Measurements from ENCODE around the gene FILIP1.

FILIP1 gene

DNA sequence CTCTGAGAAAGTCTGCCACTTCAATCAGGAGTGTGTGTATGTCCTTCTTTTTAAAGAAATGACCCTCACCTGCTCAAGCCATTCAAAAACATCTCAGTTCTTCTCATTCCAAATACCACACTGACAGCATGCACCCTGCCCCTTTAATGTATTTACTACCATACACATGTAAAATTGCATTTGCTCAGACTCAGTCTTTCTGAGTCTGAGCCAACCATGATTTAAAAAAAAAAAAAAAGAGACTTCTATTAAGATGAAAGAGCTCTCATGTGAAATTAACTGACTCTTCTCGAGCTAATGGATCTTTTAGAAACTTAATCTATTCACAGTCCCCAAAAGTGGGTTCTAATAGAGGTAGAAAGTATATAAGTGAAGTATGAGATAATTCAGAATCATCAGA is 1.4 kb upstream of the FILIP1 start:
- TF ChIP-seq, protein P1, sequence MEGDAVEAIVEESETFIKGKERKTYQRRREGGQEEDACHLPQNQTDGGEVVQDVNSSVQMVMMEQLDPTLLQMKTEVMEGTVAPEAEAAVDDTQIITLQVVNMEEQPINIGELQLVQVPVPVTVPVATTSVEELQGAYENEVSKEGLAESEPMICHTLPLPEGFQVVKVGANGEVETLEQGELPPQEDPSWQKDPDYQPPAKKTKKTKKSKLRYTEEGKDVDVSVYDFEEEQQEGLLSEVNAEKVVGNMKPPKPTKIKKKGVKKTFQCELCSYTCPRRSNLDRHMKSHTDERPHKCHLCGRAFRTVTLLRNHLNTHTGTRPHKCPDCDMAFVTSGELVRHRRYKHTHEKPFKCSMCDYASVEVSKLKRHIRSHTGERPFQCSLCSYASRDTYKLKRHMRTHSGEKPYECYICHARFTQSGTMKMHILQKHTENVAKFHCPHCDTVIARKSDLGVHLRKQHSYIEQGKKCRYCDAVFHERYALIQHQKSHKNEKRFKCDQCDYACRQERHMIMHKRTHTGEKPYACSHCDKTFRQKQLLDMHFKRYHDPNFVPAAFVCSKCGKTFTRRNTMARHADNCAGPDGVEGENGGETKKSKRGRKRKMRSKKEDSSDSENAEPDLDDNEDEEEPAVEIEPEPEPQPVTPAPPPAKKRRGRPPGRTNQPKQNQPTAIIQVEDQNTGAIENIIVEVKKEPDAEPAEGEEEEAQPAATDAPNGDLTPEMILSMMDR (conservative IDR thresholded peaks at IDR 0.05; ENCODE audit: low read depth, low read length), result no peak

DNA sequence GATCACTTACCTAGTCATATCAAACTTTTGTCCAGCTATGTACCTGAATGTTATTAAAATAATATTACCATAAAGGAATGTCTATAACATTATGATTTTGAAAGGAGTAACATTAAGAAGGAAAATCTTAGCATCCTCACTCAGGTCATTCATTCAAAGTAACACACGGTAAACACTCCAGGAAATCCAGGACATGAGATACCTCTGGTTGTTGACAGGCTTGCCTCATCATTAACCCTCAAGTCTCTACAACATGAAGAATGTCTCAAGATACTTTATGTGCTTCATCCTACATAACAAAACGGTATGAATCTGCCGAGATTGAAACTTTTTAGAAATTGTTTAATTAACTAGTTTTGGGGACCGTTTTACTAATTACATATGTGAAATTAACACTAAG is 690 bp upstream of the FILIP1 start:
- TF ChIP-seq, protein P1 (conservative IDR thresholded peaks at IDR 0.05; ENCODE audit: low read depth, low read length), result no peak
- no peak overlapping the region for H3K4me3 ChIP-seq (ENCODE audit: low read depth, low read length)
- DNase-seq (ENCODE audit: low read depth), result no peak

More for the DNA sequence above, 1.4 kb upstream of the FILIP1 start:
- no peak for DNase-seq (ENCODE audit: low read depth)
- H3K4me3 ChIP-seq (ENCODE audit: low read depth, low read length), result no peak overlapping the region

DNA sequence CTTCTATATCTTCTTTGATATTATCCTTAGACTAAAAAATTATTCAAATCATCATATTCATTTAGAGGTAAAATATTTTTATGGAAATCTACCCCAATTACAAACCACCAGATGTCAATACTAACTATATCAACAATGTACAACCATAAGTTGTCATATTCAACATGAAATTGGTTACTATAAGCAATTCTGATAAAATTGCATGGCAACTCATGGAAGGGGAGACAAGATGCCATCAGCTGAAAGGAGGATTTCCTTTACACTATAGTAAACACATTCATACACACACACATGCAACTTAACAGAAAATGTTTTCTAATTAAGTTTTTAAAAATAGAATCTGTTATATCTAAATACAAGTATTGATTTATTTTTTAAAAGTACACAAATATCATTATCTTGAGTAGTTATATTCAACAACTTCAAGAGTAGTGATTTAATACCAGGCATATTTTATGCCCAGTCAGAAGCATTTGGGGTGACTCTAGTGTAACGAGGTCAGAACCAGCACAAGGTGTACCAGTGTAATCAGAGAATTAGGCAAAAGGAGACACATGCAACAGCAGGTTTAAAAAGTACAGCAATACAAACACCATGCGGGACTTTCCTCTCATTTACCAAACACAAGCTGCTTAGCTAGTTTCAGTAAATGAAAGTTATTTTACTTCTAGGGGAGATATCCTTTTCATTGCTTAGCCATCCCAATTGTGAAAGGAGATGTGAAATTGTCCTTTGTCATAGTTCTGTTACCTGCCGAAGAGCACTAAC is 1.0 kb downstream of the FILIP1 start:
- H3K4me3 ChIP-seq (ENCODE audit: low read depth, low read length), result no peak overlapping the region
- no peak for DNase-seq (ENCODE audit: low read depth)
- TF ChIP-seq, protein P1 (conservative IDR thresholded peaks at IDR 0.05; ENCODE audit: low read depth, low read length), result no peak

DNA sequence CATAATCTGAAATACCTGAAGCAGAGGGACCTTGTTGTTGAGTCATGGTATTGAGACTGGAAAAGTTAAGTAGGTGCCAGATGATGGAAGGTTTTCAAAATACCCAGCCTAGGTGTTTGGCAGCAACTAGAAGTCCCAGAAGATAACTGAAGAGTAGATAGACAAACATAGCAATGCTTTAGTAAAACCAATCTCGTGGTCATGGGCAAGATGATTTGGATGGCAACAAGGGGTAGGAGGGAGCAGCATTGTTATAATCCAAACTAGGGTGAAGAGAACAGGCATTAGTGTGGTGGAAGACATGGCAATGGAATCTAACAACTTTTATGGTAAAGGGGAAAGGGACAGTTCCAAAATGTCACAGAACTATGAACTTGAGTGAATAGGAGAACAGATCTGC is 2.3 kb downstream of the FILIP1 start:
- no peak for DNase-seq (ENCODE audit: low read depth)
- TF ChIP-seq, protein P1 (conservative IDR thresholded peaks at IDR 0.05; ENCODE audit: low read depth, low read length), result no peak
- H3K4me3 ChIP-seq (ENCODE audit: low read depth, low read length), result no peak overlapping the region

DNA sequence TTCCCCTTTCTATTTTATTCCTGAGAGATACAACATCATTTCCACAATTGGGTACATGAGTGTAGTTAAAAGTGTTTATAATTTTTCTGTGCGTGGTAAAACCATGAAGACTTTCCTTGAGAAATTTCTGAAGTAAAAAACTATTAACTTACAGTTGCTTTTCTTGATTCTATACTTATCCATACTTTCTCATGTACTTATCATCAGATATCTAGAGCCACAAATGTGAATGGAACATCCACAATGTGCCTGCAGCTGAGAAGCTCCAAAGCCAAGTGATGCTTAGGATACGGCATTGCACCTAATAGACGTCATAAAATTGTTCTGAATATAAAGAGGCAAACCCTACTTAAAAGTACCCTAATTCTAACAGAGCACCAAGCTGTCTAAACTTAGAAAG is 2.9 kb downstream of the FILIP1 start:
- no peak for DNase-seq (ENCODE audit: low read depth)
- H3K4me3 ChIP-seq (ENCODE audit: low read depth, low read length), result no peak overlapping the region
- TF ChIP-seq, protein P1 (conservative IDR thresholded peaks at IDR 0.05; ENCODE audit: low read depth, low read length), result no peak

DNA sequence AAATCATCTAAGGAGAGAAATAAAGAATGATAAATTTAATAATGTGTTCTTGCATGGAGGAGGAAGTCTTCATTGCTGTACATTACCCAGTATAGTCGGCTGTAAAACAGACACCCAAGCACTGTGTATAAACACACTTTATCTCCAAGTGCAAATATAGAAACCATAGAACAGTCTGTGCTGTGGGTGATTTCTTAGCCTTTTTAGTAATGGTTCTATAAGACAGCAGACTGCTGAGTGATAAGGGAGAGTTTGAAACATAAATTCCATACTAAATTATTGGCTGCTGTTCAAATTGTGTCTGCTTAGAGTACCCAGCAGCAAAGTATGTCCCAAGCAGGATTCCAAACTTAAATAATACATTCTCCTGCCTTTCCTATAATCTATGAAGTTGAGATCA is 4.6 kb downstream of the FILIP1 start:
- no peak overlapping the region for H3K4me3 ChIP-seq (ENCODE audit: low read depth, low read length)
- peak; percentile 75 for DNase-seq (ENCODE audit: low read depth)
- TF ChIP-seq, protein P1 (conservative IDR thresholded peaks at IDR 0.05; ENCODE audit: low read depth, low read length), result no peak

DNA sequence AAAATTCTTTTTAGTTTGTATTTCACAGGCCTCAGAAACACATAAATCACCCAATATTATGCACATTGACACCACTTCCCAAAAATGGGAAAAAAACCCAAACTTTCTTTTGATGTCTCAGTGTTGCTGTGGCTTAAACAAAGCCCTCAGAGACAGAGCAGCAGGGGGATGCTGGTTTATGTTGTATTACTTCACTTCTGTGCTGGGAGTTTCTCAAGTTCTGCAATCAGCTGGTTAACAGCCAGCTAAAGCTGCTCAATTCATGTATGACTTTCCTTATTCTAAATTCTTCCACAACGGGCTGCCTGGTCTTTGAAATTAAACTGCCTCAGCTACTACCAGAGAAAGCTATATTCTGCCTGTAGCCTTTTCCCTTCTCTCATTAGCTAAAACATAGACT is 5.6 kb downstream of the FILIP1 start:
- TF ChIP-seq, protein P1 (conservative IDR thresholded peaks at IDR 0.05; ENCODE audit: low read depth, low read length), result peak; percentile 8
- DNase-seq (ENCODE audit: low read depth), result peak; percentile 91
- no peak overlapping the region for H3K4me3 ChIP-seq (ENCODE audit: low read depth, low read length)
